GM18498 (cell line): Measurements from ENCODE around the gene TBATA.
A peak's percentile ranks its signal among the peaks of the same experiment; 100 is the strongest.

Source experiments
- ATAC-seq: cut with Tn5 transposase; IDR thresholded peaks from one replicate; pipeline ENCODE4 v1.9.1; 2021; ENCODE audit warnings: mild to moderate bottlenecking, moderate library complexity; ENCODE audit not compliant: unreplicated experiment

The TBATA gene, protein sequence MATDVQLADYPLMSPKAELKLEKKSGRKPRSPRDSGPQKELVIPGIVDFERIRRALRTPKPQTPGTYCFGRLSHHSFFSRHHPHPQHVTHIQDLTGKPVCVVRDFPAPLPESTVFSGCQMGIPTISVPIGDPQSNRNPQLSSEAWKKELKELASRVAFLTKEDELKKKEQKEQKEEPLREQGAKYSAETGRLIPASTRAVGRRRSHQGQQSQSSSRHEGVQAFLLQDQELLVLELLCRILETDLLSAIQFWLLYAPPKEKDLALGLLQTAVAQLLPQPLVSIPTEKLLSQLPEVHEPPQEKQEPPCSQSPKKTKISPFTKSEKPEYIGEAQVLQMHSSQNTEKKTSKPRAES

DNA sequence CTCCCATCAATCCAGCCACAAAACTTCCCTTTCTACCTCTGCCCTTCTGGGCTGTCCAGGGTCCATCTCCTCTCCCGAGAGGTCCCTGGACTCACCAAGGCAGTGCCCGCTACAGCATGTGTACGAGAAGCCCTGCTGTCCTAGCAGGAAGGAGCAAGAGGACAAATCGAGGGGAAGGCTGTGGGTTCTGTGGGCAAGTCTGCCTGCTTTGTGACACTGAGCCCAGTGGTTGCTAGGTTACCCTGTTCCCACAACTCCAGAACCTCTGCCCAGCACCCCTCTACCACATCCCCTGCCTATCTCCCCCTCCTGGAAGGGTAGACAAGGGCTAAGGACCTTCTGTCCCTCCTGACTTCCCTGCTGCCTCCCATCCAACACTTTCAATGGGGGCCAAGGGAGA is at the start of gene TBATA:
Gene TBATA (minus strand): TSS at position 188 of the 400 bp plus-strand sequence. CDS start 1,998 bp downstream, outside the sequence.
- ATAC-seq, result no peak

DNA sequence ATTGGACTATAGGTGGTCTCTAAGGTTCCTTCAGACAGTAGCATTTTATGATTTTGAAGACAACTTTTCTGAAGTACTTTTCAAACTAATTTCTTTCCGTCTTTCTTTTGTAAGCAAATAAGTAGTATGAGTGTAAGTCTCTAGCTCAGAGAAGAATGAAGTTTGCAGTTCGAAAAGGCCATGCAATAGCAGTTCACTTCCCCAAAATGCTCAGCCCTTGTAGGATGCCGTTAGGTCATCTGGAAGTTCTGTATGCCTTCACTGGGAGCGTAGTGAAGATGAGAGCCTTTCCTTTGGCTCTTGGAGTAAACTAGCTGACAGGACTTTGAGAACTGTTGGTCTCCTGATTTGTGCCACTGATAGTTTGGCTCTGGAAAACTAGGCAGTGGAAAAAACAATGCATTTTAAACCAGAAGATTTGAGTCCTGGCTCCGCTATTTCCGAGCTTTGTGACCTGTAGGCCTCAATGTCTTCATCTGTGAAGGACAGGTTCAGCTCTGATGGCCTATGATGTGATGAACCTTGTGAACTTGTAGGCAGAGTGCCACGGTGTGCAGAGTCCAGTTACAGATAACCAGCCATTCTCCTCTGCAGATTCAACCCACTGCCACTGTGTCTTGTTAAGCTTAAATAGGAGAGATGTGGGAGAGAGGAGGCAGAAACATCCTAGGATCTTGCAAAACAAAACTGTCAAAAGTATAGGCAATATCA is 49.4 kb upstream of the TBATA start:
- ATAC-seq, result no peak

DNA sequence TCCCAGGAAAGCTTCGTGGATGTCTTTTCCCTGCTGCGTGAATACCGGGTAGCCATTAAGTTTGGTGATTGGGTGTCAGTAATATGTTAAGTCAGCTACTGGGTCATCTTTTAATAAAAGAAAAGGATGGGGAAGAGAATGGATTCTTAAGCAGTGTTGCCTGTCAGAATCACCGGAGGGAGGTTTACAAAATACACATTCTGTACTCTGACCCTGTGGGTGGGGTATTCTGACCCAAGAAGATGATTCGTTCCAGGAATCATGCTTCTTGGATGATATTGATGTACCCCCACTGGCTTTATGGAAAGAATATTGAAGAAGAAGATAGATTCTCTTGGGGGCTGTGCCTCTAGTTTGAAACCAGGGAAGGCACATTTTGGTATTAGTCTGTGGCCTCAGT is 48.8 kb upstream of the TBATA start:
- no peak for ATAC-seq

GRCh38 chr10:70833601-70834000 is 48.4 kb upstream of the TBATA start:
- no peak for ATAC-seq

DNA sequence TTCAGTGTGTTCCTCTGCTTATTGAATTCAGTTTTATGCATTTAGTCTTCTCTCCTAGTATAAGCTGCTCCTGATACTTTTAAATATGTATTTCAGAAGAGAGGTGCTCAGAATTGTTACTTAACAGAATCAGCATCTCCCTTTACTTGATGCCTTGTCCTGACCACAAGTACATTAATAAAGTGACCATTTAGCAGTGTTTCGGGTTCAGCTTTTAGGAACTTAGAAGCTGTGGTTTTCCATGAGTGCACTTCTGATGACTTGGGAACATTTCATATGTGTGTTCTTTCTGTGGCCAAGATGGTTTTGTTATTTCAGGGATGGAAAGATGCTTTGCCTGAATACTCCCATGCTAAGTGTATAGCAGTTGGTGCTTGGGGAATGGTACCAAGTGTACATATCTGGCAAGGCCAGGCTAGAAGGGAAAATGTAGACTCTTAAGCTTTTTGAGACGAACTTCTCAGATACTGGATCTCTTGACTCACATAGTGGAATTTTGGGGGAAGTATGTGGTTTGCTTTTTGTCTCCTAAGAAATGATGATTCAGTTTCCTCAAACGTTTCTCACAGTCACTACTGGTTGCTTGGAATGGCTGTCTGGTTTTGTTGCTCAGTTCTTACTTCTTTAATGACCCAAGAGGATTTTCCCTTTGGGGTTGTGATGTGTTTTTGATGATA is 47.8 kb upstream of the TBATA start:
- ATAC-seq, result no peak

- ATAC-seq, result no peak
Observed at GRCh38 chr10:70832221-70832620, 47.0 kb upstream of the TBATA start.

DNA sequence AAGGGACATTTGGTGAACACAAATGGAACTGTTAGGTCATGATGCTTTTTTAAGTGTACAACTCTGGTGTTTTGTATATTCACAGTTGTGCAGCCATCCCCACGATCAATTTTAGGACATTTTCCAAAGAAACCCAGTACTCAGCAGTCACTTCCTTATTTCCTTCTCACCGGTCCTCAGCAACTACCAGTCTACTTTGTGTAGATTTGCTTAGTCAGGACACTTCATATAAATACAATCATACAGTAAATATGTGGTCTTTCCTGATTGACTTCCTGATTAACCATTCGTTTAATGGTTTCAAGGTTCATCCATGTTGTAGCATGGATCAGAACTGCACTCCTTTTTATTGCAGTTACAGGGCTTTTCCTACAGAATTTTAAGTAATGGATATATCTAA is 45.0 kb upstream of the TBATA start:
- no peak for ATAC-seq

- ATAC-seq, result no peak
Observed at GRCh38 chr10:70829543-70829942, 44.4 kb upstream of the TBATA start.

GRCh38 chr10:70828923-70829322 is 43.7 kb upstream of the TBATA start:
- no peak for ATAC-seq

- ATAC-seq, result no peak
Observed at GRCh38 chr10:70827086-70827757, 42.0 kb upstream of the TBATA start.

GRCh38 chr10:70822076-70822820 is 37.1 kb upstream of the TBATA start:
- no peak for ATAC-seq

DNA sequence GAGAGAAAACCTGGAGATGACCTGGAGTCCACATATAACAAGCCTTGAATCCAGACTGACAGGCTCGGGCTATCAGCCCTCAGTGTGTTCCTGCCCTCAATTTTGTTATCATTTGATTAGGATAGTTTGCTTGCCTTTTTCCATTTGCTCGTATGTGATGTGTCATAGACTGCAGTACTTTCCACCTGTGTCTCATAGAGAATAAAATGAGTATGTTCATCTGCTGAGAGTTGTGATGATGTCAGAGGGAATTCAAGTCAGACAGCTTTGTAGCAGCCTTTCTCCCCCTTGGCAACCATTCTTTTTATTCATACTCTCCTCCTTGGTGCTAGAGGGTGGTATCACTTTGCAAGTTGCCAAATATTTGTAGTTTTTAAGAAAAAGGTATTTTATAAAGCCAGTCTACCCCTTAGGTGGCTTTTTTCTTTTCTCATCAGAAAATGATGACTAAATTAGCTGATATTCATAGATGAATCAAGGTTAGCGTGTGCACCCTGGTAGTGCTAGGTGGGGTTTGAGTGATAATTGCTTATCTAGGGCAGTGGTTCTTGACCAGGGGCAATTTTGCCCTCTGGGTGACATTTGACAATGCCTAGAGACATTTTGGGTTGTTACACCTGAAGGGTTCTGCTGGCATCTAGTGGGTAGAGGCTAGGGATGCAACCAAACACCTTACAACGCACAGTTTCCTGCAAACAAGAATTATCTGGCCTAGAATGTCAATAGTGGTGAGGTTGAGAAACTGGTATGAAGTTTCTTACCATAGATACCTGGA is 36.0 kb upstream of the TBATA start:
- ATAC-seq, result no peak

DNA sequence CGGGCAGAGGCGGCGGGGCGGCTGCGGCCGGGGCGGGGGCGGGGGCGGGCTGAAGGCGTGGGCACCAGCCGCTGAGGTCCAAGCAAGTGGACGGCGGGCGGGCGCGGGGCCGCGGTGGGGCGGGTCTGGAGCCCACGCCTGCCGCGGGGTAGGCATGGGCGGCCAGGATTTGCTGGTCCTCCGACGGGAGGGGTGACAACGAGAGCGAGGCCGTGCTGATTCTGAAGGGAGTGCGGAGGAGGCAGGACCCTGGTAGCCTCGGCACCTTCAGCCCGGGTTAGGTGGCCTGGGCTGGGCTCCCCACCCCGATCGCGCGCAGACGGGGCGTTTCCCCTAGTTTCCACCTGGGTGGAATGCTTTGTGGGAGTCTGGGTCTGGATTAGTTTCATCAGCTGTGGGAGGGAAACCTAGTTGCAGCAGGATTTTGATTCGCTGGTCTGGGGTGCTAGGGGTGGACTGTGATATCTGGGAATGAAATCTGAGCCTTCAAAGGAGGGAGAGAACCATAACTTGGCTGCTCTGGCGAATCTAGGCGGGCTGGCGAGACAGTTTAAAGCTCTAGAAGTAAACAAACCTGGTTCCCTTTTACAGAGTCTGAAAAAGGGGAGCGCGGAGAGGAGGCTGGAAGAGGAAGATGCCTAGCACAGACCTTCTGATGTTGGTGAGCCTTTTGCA is 31.2 kb upstream of the TBATA start:
- peak; percentile 49 for ATAC-seq

GRCh38 chr10:70815504-70816219 is 30.5 kb upstream of the TBATA start, which contains the start of gene SGPL1:
TSS of gene SGPL1 (plus strand) at chr10:70815948. CDS start at chr10:70816854, 906 bp downstream.
- ATAC-seq, result peak; percentile 92

DNA sequence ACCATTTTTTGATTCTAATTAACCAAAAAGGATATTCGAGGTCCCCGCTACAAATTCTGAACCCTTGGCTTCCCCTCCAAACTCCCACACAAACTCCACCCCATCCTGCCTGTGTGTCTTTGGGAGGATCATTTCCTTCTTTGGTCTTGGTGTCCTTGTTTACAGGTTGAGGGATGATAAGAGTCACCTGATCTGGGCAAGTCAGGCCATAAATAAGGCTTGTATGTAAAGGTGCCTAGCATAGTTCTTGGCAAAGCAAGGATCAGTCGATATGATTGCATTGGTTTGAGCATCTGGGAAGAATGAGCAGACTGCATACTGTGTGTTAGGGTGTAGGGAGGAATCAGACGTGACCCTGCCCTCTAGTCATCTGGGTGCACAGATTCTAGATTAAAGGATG is 28.9 kb upstream of the TBATA start:
- ATAC-seq, result no peak

DNA sequence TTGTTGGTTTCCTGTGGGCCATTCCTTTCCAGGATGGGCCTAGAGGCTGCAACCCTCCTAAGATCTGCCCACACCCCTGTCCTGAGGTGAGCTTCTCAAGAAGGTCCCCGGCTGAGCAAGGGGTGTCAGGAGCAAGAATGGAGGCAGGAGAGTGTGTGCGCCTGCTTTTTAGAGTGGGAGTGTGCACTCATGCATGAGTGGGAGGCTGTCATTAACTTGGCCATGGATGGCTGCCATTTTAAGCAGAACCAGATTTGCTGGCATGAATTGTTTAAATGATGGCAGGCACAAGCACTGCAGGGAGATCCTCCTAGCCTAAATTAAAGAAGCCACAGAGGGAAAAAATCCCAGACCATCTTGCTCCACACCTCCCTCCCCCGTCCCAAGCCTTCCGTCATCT is 27.6 kb upstream of the TBATA start:
- ATAC-seq, result no peak

DNA sequence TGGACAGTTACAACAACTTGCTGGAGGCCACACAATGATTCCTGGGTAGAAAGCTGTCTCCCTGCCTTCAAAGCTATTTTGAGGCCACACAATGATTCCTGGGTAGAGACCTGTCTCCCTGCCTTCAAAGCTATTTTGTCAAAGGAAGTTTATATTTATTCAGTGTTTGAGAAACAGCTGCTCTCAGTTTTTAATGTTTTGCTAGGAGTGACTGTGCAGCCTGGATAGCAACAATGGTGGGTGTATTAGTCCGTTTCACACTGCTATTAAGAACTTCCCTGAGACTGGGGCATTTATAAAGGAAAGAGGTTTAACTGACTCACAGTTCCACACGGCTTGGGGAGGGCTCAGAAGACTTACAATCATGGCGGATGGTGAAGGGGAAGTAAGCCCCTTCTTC is 26.7 kb upstream of the TBATA start:
- no peak for ATAC-seq

GRCh38 chr10:70810967-70811366 is 25.8 kb upstream of the TBATA start:
- no peak for ATAC-seq

DNA sequence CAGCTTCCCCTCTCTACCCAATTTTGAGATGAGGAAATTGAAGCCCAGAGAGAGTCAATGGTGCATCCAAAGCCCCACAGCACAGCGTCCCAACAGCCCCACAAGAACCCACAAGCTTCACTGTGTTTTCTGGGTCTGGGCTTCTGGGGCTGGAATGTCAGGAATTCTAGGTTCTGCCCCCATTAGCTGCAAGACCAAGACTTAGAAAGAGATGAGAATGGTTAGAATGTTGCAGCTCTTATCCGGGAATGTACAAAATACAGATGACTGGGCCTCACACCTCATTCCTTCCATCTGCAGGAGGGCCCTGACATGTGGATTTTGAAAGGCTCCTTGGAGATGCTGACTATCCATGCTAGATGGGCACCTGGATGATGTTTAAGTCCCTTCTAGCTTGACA is 24.5 kb upstream of the TBATA start:
- ATAC-seq, result no peak
